ENCODE measurements around the gene IL1F10. TPM values are rescaled to one million over a fixed set of nuclear protein-coding genes. Genes with fewer than 3 reads are reported as not detected.

The IL1F10 gene
- total and polyA plus RNA-seq, 8 donors: not detected

DNA sequence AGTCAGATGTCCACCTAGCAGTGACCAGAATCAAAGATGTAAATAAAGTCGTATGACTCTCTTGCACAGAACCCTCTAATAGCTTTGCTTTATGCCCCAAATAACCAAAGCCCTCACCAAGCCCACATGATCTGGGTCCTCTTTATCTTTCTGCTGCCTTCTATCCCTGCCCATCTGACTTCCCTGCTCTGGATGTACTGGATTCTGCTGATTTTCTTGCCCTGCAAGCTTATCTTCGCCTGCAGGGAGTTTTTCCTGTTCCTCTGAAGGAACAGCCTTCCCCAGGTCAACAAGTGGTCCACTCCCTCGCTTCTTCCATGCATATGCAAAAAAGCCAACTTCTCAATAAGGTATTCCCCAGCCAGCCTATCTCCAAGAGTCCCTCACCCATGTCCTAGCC is 33.8 kb upstream of the IL1F10 start:
- peaks cover 0 to 11% (median 6%) of the 10 kb centered on the region in 4 donors for H3K4me1 ChIP-seq
- H3K9me3 ChIP-seq: no peaks in the 10 kb centered on the region
- intact Hi-C loops (cut with DNase I; ENCODE audit: low total_unique reads): no loop called here
- DNase-seq: no peak
- peaks cover 0 to 5% (median 0%) of the 10 kb centered on the region in 3 donors for H3K27me3 ChIP-seq
- 58 to 68% (median 63%) methylated on average over 3 of the region's 3 CpGs for WGBS, 5 donors
- H3K4me3 ChIP-seq: no peak overlapping the region
- TF ChIP-seq POLR2AphosphoS5 (IDR thresholded peaks at IDR 0.05) (no peak), CTCF (IDR thresholded peaks at IDR 0.05) (no peak)
- no peak overlapping the region for H3K27ac ChIP-seq
- no peaks in the 10 kb centered on the region for H3K36me3 ChIP-seq

DNA sequence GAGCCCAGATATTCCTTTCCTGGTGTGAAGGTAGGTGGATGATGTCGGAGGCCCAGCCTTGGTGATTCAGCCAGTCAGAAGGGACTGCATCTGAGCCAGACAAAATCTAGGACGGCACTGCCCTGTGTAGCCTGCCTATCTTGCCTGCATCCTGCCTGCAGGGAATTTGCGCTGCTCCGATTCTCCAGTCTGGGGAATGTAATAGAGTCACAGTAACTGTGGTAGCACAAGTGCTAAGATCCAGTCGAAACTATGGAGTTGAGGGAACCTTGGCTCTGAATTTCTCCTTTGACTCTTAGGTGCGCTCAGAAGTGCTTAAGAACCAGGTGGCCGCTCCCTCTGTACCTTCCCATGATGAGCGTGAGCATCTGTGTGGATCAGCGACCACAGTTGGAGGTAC is 31.0 kb upstream of the IL1F10 start:
- intact Hi-C loops (cut with DNase I; ENCODE audit: low total_unique reads): no loop called here
- 86 to 92% (median 92%) methylated on average over 9 of the region's 9 CpGs for WGBS, 5 donors
- no peak for DNase-seq
- Histone ChIP-seq H3K4me3 (no peak overlapping the region), H3K27me3 (no peaks in the 10 kb centered on the region), H3K36me3 (no peaks in the 10 kb centered on the region), H3K9me3 (no peaks in the 10 kb centered on the region), H3K4me1 (peaks cover 5 to 23% (median 12%) of the 10 kb centered on the region in 4 donors), H3K27ac (no peak overlapping the region)
- TF ChIP-seq EP300 (IDR thresholded peaks at IDR 0.05) (no peak), POLR2AphosphoS5 (IDR thresholded peaks at IDR 0.05) (no peak), CTCF (IDR thresholded peaks at IDR 0.05) (no peak), POLR2A (IDR thresholded peaks at IDR 0.05) (no peak)

DNA sequence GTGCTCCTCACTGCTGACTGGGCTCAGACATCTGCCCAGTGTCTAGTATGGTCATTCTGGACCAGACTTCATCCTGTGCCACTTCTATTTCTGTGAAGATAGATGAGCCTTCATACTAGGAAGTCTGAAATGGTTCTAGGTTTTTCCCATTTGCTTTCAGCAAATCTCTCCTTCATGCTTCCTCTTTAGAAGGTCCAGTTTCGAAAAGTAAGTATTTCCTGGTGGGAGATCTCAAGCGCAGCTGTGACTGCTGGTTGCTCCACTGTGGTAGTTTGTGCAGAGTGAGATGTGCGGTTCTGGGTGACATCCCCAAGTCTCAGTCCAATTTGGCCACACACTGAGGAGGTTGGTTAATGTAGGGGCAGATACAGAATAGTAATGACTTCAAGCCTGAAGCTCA is 29.5 kb upstream of the IL1F10 start:
- no peak for TF ChIP-seq POLR2AphosphoS5 (IDR thresholded peaks at IDR 0.05)
- no peak for TF ChIP-seq POLR2A (IDR thresholded peaks at IDR 0.05)
- TF ChIP-seq EP300 (IDR thresholded peaks at IDR 0.05): no peak
- no peak for TF ChIP-seq CTCF (IDR thresholded peaks at IDR 0.05)
- intact Hi-C loops (cut with DNase I; ENCODE audit: low total_unique reads): no loop called here
- DNase-seq: no peak
- Histone ChIP-seq H3K27me3 (no peaks in the 10 kb centered on the region), H3K4me1 (peaks cover 5 to 23% (median 12%) of the 10 kb centered on the region in 4 donors), H3K36me3 (no peaks in the 10 kb centered on the region), H3K4me3 (no peak overlapping the region), H3K27ac (peak overlapping the region in 2 of 5 donors; percentile 50 to 55), H3K9me3 (no peaks in the 10 kb centered on the region)
- 85 to 94% (median 89%) methylated on average over 3 of the region's 3 CpGs for WGBS, 5 donors

DNA sequence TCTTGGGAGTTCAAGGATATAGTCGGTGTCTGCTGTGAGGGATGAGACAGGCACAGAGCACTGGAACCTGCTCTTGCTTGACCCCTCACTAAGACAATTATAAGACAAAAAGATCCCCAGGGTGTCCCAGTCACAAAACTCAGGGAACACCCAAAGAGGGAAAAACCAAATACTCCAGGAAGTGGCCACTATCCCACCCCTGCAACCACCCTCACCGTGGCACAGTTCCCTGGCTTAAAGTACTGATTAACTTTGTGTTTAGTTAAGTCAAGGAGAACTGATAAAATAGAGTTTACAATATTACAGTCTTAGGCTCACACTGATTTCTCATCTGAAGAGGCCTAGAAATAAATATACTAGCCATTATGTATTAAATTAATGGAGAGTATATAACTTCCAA is 28.6 kb upstream of the IL1F10 start:
- peak overlapping the region in 3 of 5 donors; percentile 7 to 55 (median 50) for H3K27ac ChIP-seq
- peaks cover 5 to 23% (median 12%) of the 10 kb centered on the region in 4 donors for H3K4me1 ChIP-seq
- no peak overlapping the region for H3K4me3 ChIP-seq
- no peaks in the 10 kb centered on the region for H3K27me3 ChIP-seq
- WGBS, 5 donors: 48 to 61% (median 55%) methylated on average over 2 of the region's 2 CpGs
- no peaks in the 10 kb centered on the region for H3K9me3 ChIP-seq
- DNase-seq: peak; percentile 41 to 65
- TF ChIP-seq EP300 (IDR thresholded peaks at IDR 0.05) (no peak), POLR2AphosphoS5 (IDR thresholded peaks at IDR 0.05) (peak in 1 of 3 donors; percentile 42)
- intact Hi-C loops (cut with DNase I; ENCODE audit: low total_unique reads): no loop called here
- no peaks in the 10 kb centered on the region for H3K36me3 ChIP-seq

- TF ChIP-seq POLR2AphosphoS5 (IDR thresholded peaks at IDR 0.05): no peak
- no peak for TF ChIP-seq CTCF (IDR thresholded peaks at IDR 0.05)
- TF ChIP-seq EP300 (IDR thresholded peaks at IDR 0.05): no peak
- no peak for TF ChIP-seq POLR2A (IDR thresholded peaks at IDR 0.05)
- 11 to 52% (median 44%) methylated on average over 5 of the region's 5 CpGs for WGBS, 5 donors
- no peak for DNase-seq
Measured at GRCh38 chr2:113039719-113040118, 28.1 kb upstream of the IL1F10 start.

More at GRCh38 chr2:113039719-113040118, 28.1 kb upstream of the IL1F10 start:
- no peaks in the 10 kb centered on the region for H3K36me3 ChIP-seq
- peak overlapping the region in 4 of 5 donors; percentile 3 to 55 (median 28) for H3K27ac ChIP-seq
- H3K4me3 ChIP-seq: no peak overlapping the region
- intact Hi-C loops (cut with DNase I; ENCODE audit: low total_unique reads): no loop called here
- peaks cover 5 to 23% (median 12%) of the 10 kb centered on the region in 4 donors for H3K4me1 ChIP-seq
- H3K9me3 ChIP-seq: no peaks in the 10 kb centered on the region
- H3K27me3 ChIP-seq: no peaks in the 10 kb centered on the region
